Subcutaneous abdominal adipose tissue (tissue), 5 donors: ENCODE results near the gene ATG2A.

Experiments
- H3K27ac ChIP-seq: one replicate; pipeline ENCODE4 v1.7.0; 2013; ENCODE audit warnings: low read depth, mild to moderate bottlenecking, inconsistent platforms, low read length, moderate library complexity
- H3K27me3 ChIP-seq, 5 donors: one replicate each; pipeline ENCODE4 v1.7.0; 2013; ENCODE audit warnings: low read length in 5 of 5, inconsistent platforms in 1 of 5; ENCODE audit not compliant: control insufficient read depth in 5 of 5, insufficient read depth in 4 of 5
- H3K36me3 ChIP-seq, 5 donors: one replicate each; pipeline ENCODE4 v1.7.0; 2013; ENCODE audit warnings: low read length in 5 of 5; ENCODE audit not compliant: control insufficient read depth in 5 of 5, insufficient read depth in 5 of 5
- H3K4me1 ChIP-seq, 5 donors: one replicate each; pipeline ENCODE4 v1.7.0; 2013; ENCODE audit warnings: low read length in 5 of 5, mild to moderate bottlenecking in 3 of 5, moderate library complexity in 1 of 5; ENCODE audit not compliant: control insufficient read depth in 5 of 5, insufficient read depth in 5 of 5
- H3K4me3 ChIP-seq, 5 donors: one replicate each; pipeline ENCODE4 v1.7.0; 2013; ENCODE audit warnings: low read length in 5 of 5, low read depth in 1 of 5
- H3K9ac ChIP-seq, 5 donors: one replicate each; pipeline ENCODE4 v1.7.0; 2013; ENCODE audit warnings: low read length in 5 of 5, mild to moderate bottlenecking in 4 of 5, moderate library complexity in 3 of 5
- H3K9me3 ChIP-seq, 5 donors: one replicate each; pipeline ENCODE4 v1.7.0; 2013; ENCODE audit warnings: low read length in 5 of 5; ENCODE audit not compliant: control insufficient read depth in 5 of 5
- donor health status: healthy.
- donor health status: healthy.
- donor health status: healthy.
- donor health status: healthy.
- donor health status: healthy.

The ATG2A gene

GRCh38 chr11:64888729-64889511 lies 28.1 kb downstream of the ATG2A start:
- Histone ChIP-seq H3K4me3 (no peak overlapping the region), H3K9me3 (no peaks in the 10 kb centered on the region), H3K27me3 (no peaks in the 10 kb centered on the region), H3K9ac (no peak overlapping the region), H3K36me3 (no peaks in the 10 kb centered on the region), H3K27ac (no peak overlapping the region), H3K4me1 (peaks cover 4 to 47% (median 21%) of the 10 kb centered on the region in 5 donors)

GRCh38 chr11:64888406-64888728 lies 28.6 kb downstream of the ATG2A start:
- peaks cover 4 to 41% (median 20%) of the 10 kb centered on the region in 5 donors for H3K4me1 ChIP-seq
- no peaks in the 10 kb centered on the region for H3K27me3 ChIP-seq
- H3K9ac ChIP-seq: no peak overlapping the region
- peak overlapping the region; percentile 67 for H3K27ac ChIP-seq
- H3K9me3 ChIP-seq: no peaks in the 10 kb centered on the region
- H3K36me3 ChIP-seq: no peaks in the 10 kb centered on the region
- H3K4me3 ChIP-seq: peak overlapping the region; percentile 31 to 61 (median 54)

- Histone ChIP-seq H3K9me3 (no peaks in the 10 kb centered on the region), H3K9ac (peak overlapping the region in 2 of 5 donors; percentile 21 to 61), H3K4me3 (peak overlapping the region; percentile 31 to 61 (median 54)), H3K27ac (peak overlapping the region; percentile 67), H3K4me1 (peaks cover 4 to 36% (median 20%) of the 10 kb centered on the region in 5 donors), H3K27me3 (no peaks in the 10 kb centered on the region), H3K36me3 (no peaks in the 10 kb centered on the region)
These were observed 29.1 kb downstream of the ATG2A start for GRCh38 chr11:64887757-64888405.

- Histone ChIP-seq H3K27ac (peak overlapping the region; percentile 67), H3K9me3 (no peaks in the 10 kb centered on the region), H3K4me3 (peak overlapping the region in 1 of 5 donors; percentile 54), H3K36me3 (no peaks in the 10 kb centered on the region), H3K4me1 (peaks cover 4 to 30% (median 20%) of the 10 kb centered on the region in 5 donors), H3K9ac (peak overlapping the region in 2 of 5 donors; percentile 13 to 21), H3K27me3 (no peaks in the 10 kb centered on the region)
These were observed 29.7 kb downstream of the ATG2A start for GRCh38 chr11:64887234-64887756.

GRCh38 chr11:64885367-64886286 lies 31.4 kb downstream of the ATG2A start:
- no peaks in the 10 kb centered on the region for H3K27me3 ChIP-seq
- peaks cover 2 to 39% (median 30%) of the 10 kb centered on the region in 5 donors for H3K4me1 ChIP-seq
- H3K36me3 ChIP-seq: no peaks in the 10 kb centered on the region
- peak overlapping the region; percentile 26 for H3K27ac ChIP-seq
- H3K9ac ChIP-seq: no peak overlapping the region
- H3K9me3 ChIP-seq: no peaks in the 10 kb centered on the region
- no peak overlapping the region for H3K4me3 ChIP-seq

GRCh38 chr11:64884019-64884418 lies 33.0 kb downstream of the ATG2A start:
- H3K4me1 ChIP-seq: peaks cover 6 to 55% (median 46%) of the 10 kb centered on the region in 5 donors
- H3K4me3 ChIP-seq: no peak overlapping the region
- no peak overlapping the region for H3K9ac ChIP-seq
- no peaks in the 10 kb centered on the region for H3K9me3 ChIP-seq
- no peaks in the 10 kb centered on the region for H3K27me3 ChIP-seq
- no peak overlapping the region for H3K27ac ChIP-seq
- H3K36me3 ChIP-seq: no peaks in the 10 kb centered on the region

GRCh38 chr11:64883575-64883974 lies 33.4 kb downstream of the ATG2A start:
- Histone ChIP-seq H3K9me3 (no peaks in the 10 kb centered on the region), H3K9ac (no peak overlapping the region), H3K4me1 (peaks cover 6 to 54% (median 49%) of the 10 kb centered on the region in 5 donors), H3K27ac (no peak overlapping the region), H3K36me3 (no peaks in the 10 kb centered on the region), H3K27me3 (no peaks in the 10 kb centered on the region), H3K4me3 (no peak overlapping the region)

GRCh38 chr11:64882243-64882642 lies 34.8 kb downstream of the ATG2A start:
- Histone ChIP-seq H3K4me1 (peaks cover 5 to 52% (median 46%) of the 10 kb centered on the region in 5 donors), H3K9me3 (no peaks in the 10 kb centered on the region), H3K27me3 (no peaks in the 10 kb centered on the region), H3K36me3 (no peaks in the 10 kb centered on the region), H3K9ac (no peak overlapping the region), H3K4me3 (no peak overlapping the region), H3K27ac (no peak overlapping the region)

GRCh38 chr11:64881476-64881875 lies 35.5 kb downstream of the ATG2A start:
- peaks cover 11 to 59% (median 53%) of the 10 kb centered on the region in 5 donors for H3K4me1 ChIP-seq
- H3K27ac ChIP-seq: no peak overlapping the region
- no peaks in the 10 kb centered on the region for H3K9me3 ChIP-seq
- H3K9ac ChIP-seq: no peak overlapping the region
- no peaks in the 10 kb centered on the region for H3K27me3 ChIP-seq
- H3K36me3 ChIP-seq: peaks cover 0 to under 1% (median 0%) of the 10 kb centered on the region in 5 donors
- no peak overlapping the region for H3K4me3 ChIP-seq
